Stimulated activated CD8-positive, alpha-beta memory T cell treated with anti-CD3 and anti-CD28 coated beads, Interleukin-2, amount 100 ng/mL, for 1 hour (primary cell): ENCODE results near the gene CAMTA1.

Source experiments
- DNase-seq, 2 donors: peaks; one replicate each; pipeline ENCODE4 v3.0.0-alpha.2; 2020; ENCODE audit warnings: low read depth in 2 of 2

Gene CAMTA1

DNA sequence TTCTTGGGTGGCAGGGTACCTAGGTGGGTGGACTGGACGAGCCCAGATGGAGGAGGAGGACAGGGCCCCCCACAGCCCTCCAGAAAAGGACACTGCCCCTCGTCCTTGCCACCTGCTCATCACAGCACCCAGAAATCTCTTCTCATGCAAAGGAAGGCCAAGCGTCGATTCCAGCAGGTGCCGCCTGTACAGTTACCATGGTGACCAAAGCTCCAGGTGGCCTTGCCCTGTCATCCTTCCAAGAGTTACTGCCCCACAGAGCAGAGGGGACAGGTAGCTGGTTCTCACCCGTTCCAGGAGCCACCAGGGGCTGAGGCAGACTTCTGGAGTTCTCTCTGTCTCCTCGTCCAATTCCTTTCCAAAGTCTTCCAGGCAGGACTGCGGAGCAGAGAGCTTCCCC is 865.9 kb downstream of the CAMTA1 start:
- DNase-seq, result no peak

GRCh38 chr1:7652061-7652460 is 866.8 kb downstream of the CAMTA1 start:
- DNase-seq, result no peak

DNA sequence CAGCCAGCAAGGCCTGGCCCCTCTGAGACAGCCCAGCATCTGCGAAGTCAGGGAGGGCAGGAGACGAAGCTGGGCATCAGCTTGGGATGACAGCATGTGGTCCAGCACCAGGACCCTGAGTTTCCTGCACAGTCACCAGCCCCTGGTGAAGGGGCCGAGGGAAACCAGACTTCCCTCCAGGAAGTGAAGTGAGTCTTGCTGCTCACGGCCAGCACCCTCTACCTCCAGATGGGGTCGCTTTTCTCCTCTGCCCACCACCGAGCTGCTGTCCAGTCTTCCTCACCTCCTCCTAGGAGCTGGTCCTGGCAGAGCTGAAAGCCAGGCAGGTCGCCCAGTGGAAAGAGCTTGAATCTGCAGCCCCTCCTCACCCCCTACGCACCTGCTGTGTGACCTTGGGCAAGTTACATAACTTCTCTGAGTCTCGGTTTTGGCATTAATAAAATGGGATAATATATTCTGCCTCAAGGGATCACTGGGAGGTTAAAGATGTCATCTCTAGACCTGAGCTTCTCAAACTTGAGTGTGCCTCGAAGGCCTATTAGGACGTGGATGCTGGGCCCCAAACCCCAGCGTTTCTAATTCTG is 867.4 kb downstream of the CAMTA1 start:
- DNase-seq, result no peak

- no peak for DNase-seq
These were observed 869.5 kb downstream of the CAMTA1 start for GRCh38 chr1:7654725-7655124.

DNA sequence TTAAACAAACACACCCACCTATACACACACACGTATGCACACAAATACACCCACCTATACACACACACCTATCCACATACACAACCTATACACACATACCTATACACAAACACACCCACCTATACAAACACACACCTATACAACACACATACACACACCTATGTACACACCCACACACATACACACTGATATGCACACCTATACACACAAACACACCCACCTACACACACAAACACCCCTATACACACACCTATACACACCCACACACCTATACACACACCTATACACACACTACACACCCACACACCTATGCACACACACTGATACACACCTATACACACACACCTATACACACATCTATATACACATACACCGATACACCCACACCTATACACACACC is 870.1 kb downstream of the CAMTA1 start:
- DNase-seq, result no peak

DNA sequence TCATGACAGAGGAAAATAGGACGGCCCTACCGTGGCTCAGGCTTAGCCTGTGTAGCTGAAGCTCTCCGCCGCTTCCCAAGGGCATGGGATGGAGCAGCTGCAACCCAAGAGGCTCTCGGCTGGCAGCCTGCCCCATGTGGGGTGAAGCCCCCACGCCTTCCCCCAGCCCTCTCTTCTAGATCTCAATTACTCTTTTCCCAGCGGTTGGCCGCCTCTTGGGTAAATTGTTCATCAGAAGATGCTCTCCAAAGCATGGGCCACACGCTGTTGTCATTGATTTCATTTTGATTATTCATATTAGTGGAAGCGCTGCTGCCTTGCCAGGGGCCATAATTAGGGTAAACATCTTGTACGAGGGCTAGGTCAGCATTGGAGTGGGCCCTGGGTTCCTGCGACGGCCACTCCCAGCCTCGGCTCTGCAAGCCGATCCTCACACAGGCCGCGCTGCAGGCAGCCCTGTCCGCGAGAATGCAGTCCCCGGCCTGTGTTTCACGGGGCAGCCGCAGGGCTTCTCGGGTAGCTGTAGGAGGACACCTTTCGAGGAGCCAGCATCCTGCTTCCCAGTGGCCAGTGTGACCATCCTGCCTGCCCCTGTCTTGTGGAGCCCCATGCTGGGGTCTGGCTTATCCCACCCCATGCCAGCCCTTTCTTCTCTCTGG is 871.4 kb downstream of the CAMTA1 start:
- DNase-seq, result no peak

GRCh38 chr1:7657287-7658016 is 872.2 kb downstream of the CAMTA1 start:
- no peak for DNase-seq

DNA sequence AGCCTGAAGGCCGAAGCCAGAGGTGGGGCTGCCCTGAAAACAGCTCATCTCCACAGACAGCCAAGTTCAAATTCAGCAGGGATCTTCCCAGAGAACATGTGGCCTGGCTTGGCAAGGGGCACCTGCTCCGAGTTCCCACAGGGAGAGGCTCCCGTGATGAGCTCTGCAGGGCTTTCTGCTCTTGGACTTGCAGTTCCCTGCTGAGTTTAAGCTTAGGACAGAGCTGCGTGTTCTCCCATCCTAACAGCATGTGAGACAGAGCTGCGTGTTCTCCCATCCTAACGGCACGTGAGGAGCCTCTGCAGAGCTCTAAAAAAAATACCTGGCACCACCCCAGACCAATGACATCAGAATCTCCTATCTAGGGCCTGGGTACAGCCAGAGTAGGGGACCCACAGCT is 872.8 kb downstream of the CAMTA1 start:
- no peak for DNase-seq

DNA sequence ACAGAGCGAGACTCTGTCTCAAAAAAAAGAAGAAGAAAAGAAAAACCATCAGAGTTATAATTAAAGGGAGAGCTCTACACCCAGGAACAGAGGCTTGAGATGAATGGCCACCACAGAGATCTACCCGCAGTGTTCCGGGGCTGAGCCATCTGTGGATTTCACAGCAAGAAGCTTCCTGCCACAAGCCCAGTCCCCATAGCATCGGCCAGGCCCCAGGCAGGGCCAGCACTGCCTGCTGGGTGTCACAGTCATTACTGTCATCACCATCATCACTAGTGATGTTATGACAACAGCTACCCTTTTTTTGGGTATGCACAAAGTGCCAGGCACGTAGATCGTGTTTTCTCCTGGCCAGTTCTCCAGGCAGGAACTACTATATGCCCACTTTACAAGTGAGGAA is 874.3 kb downstream of the CAMTA1 start:
- no peak for DNase-seq

DNA sequence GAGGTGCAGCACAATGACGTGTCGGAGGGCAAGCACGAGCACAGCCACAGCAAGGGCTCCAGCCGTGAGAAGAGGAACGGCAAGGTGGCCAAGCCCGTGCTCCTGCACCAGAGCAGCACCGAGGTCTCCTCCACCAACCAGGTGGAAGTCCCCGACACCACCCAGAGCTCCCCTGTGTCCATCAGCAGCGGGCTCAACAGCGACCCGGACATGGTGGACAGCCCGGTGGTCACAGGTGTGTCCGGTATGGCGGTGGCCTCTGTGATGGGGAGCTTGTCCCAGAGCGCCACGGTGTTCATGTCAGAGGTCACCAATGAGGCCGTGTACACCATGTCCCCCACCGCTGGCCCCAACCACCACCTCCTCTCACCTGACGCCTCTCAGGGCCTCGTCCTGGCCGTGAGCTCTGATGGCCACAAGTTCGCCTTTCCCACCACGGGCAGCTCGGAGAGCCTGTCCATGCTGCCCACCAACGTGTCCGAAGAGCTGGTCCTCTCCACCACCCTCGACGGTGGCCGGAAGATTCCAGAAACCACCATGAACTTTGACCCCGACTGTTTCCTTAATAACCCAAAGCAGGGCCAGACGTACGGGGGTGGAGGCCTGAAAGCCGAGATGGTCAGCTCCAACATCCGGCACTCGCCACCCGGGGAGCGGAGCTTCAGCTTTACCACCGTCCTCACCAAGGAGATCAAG is 878.3 kb downstream of the CAMTA1 start:
- DNase-seq, result no peak

DNA sequence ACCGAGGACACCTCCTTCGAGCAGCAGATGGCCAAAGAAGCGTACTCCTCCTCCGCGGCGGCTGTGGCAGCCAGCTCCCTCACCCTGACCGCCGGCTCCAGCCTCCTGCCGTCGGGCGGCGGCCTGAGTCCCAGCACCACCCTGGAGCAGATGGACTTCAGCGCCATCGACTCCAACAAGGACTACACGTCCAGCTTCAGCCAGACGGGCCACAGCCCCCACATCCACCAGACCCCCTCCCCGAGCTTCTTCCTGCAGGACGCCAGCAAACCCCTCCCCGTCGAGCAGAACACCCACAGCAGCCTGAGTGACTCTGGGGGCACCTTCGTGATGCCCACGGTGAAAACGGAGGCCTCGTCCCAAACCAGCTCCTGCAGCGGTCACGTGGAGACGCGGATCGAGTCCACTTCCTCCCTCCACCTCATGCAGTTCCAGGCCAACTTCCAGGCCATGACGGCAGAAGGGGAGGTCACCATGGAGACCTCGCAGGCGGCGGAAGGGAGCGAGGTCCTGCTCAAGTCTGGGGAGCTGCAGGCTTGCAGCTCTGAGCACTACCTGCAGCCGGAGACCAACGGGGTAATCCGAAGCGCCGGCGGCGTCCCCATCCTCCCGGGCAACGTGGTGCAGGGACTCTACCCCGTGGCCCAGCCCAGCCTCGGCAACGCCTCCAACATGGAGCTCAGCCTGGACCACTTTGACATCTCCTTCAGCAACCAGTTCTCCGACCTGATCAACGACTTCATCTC is 879.1 kb downstream of the CAMTA1 start:
- DNase-seq, result no peak

DNA sequence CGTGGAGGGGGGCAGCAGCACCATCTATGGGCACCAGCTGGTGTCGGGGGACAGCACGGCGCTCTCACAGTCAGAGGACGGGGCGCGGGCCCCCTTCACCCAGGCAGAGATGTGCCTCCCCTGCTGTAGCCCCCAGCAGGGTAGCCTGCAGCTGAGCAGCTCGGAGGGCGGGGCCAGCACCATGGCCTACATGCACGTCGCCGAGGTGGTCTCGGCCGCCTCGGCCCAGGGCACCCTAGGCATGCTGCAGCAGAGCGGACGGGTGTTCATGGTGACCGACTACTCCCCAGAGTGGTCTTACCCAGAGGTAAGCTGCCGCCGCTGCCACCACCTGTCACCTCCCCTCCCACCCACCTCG is 879.6 kb downstream of the CAMTA1 start:
- DNase-seq, result no peak

GRCh38 chr1:7666249-7666648 is 881.0 kb downstream of the CAMTA1 start:
- DNase-seq, result no peak

- DNase-seq, result no peak
These were observed 881.9 kb downstream of the CAMTA1 start for GRCh38 chr1:7667159-7667558.

DNA sequence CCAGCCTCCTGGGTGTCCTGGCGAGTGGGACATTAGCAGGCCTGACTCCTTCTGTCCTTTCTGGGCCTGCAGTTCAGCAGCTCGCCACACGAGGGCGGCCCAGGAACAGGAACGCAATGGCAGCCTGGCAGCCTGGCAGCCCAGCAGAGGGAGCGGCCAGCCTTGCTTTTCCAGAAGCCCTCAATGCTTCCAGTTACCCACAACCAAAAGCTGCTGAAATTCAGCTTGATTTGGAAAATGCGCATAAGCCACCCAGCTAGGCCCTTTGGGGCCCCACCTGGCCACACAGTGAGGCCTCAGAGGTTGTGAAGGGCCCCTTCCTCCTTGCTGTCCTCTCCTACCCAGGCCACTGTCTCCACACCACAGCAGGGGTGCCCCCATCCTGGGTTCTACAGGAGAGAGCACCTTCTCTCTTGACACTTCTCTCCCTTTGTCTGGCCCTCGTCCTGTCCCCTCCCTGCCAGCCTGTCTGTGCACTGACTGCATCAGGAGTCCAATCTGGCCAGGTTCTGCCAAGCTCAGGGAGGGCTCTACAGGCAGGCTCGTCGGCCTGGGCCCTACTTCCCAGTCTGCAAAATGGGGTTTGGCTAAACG is 882.5 kb downstream of the CAMTA1 start:
- peak; percentile 66 to 67 for DNase-seq

DNA sequence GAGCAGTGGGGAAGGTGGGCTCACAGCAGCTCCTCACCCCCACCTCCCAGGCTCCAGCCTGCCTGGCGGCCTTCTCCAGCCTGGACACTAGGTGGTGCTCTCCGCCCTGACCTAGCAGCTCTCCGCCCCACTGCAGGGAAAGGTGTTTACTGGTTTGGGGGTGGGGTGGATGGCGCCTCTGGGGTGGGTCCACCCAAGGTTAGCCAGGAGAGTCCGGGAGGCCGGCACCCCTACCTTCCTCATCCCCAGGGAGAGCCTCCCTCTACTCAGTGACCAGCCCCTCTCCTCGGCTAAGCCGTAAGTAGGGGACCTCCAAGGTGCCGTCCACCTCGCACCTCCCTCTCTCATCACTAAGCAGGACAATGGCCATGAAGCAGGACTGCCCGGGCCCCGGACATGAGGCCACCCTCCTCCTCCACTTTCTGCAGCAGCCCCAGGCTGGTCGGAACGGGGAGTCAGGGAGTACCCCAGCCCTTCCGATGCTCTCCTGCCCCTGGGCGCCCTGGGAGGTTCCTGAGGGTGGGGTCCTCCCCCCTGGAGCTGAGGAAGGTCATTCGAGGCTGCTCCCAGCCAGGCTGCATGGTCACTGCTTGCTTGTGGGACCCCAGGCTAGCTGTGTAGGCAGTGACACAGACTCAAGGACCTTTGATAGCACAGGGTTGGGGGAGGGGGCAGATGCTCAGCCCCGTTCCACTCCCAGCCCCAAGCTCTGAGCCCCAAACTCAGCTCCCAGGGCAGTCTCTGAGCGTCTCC is 884.5 kb downstream of the CAMTA1 start:
- peak; percentile 22 to 30 for DNase-seq

DNA sequence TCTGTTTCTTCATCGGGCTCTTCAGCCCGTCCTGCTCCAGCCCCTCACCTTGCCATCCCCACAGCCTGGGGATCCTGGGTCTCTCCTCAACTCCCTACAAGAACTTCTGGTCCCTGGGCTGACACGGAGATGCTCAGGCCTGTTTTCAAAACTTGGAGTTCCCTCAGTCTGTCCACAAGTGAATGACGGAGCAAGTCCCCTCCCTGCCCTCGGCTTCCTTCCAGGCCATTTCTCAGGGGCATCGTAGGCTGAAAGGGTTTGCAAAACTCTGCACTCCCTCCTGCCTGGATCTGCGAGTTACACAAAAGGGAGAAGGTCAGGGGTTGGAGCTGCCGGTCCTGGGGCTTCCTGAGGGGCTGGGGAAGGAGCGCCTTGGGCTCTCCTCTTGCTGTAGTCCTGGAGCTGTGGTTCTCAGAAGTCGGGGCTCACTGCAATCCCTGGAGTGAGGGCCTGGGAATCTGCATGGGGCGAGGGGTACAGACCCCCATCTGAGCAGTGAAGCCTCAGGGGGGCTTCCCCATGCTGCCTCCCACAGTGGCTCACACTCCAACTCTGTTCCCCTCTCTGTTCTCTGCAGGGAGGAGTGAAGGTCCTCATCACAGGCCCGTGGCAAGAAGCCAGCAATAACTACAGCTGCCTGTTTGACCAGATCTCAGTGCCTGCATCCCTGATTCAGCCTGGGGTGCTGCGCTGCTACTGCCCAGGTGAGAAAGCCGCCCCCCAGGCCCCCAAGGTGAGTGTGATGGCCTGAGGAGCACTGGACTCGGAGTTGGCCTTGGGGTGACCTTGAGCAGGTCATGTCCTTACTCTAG is 885.3 kb downstream of the CAMTA1 start:
- DNase-seq, result no peak

DNA sequence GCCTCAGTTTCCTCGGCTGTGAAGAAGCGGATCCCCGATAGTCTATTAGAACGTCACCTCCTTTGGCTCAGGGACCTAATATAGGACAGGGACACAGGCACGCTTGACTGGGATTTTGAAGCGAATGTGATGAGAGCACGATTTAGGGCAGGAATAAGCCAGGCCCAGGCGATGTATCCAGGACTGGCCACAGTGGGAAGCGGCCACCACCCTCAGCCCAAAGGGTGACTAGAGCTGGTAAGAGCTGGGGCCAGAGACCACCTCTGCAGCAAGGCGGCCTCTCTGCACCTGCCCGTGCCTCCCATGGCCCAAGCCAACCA is 885.9 kb downstream of the CAMTA1 start:
- no peak for DNase-seq

DNA sequence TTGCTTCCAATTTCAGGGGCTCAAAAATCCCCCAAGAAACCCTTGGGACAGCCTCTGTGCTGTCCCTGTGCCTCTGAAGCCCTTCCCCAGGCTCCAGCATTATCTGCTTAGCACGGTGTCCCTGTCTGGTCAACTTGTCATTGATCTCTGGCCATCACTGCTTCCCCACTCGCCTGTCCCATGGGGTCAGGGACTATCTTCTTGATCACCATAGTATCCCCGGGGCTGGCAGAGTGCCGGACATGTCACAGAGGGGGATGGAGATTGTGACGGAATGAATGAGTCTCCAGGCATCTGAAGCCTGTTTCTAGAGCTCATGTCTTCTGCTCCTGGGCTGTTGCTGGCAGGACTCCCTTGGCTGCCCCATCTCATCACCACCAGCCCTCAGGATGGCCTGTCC is 886.4 kb downstream of the CAMTA1 start:
- no peak for DNase-seq

GRCh38 chr1:7672864-7673263 is 887.6 kb downstream of the CAMTA1 start:
- DNase-seq, result no peak
